Measurements from ENCODE around the gene LIMD2. TPM values are rescaled to one million over a fixed set of nuclear protein-coding genes. Genes with fewer than 3 reads are reported as not detected.

Gene LIMD2
- total and polyA plus RNA-seq, 12 donors = 1.8 to 30.6 (median 3.7) TPM

GRCh38 chr17:63686138-63686685, 13.7 kb downstream of the LIMD2 start:
- DNase-seq = no peak
- Histone ChIP-seq H3K4me3 (no peak overlapping the region), H3K9me3 (no peaks in the 10 kb centered on the region), H3K27me3 (no peaks in the 10 kb centered on the region), H3K4me1 (peaks cover 0 to 25% (median 8%) of the 10 kb centered on the region in 9 donors), H3K27ac (no peak overlapping the region), H3K36me3 (peaks cover 0 to 98% (median 65%) of the 10 kb centered on the region in 9 donors)
- ATAC-seq = peak in 2 of 8 donors; percentile 27 to 32
- no peak for TF ChIP-seq CTCF (IDR thresholded peaks at IDR 0.05)
- intact Hi-C loops (cut with DNase I) = no loop called here
- WGBS, 2 donors = 97 to 99% methylated on average over 3 of the region's 3 CpGs

- intact Hi-C loops (cut with DNase I) = no loop called here
- TF ChIP-seq CTCF (IDR thresholded peaks at IDR 0.05) = no peak
- Histone ChIP-seq H3K27me3 (no peaks in the 10 kb centered on the region), H3K27ac (no peak overlapping the region), H3K4me1 (peaks cover 0 to 29% (median 13%) of the 10 kb centered on the region in 9 donors), H3K36me3 (peaks cover 0 to 98% (median 59%) of the 10 kb centered on the region in 9 donors), H3K4me3 (no peak overlapping the region), H3K9me3 (no peaks in the 10 kb centered on the region)
- 95 to 98% methylated on average over 3 of the region's 3 CpGs for WGBS, 2 donors
- ATAC-seq (no peak), DNase-seq (no peak)
Observed at GRCh38 chr17:63685578-63685977, 14.3 kb downstream of the LIMD2 start.

- DNase-seq = no peak
- H3K36me3 ChIP-seq = peaks cover 0 to 98% (median 53%) of the 10 kb centered on the region in 9 donors
- no peaks in the 10 kb centered on the region for H3K9me3 ChIP-seq
- no peak overlapping the region for H3K4me3 ChIP-seq
- H3K27ac ChIP-seq = no peak overlapping the region
- WGBS, 2 donors = 55 to 58% methylated on average over 2 of the region's 2 CpGs
- intact Hi-C loops (cut with DNase I) = no loop called here
- no peak for TF ChIP-seq CTCF (IDR thresholded peaks at IDR 0.05)
- peaks cover 0 to 29% (median 14%) of the 10 kb centered on the region in 9 donors for H3K4me1 ChIP-seq
- H3K27me3 ChIP-seq = no peaks in the 10 kb centered on the region
- peak in 3 of 8 donors; percentile 32 to 49 (median 34) for ATAC-seq
Observed at GRCh38 chr17:63685041-63685440, 14.9 kb downstream of the LIMD2 start.

- ATAC-seq = no peak
- DNase-seq = no peak
- H3K4me1 ChIP-seq = peaks cover 0 to 33% (median 19%) of the 10 kb centered on the region in 9 donors
- H3K9me3 ChIP-seq = no peaks in the 10 kb centered on the region
- no peaks in the 10 kb centered on the region for H3K27me3 ChIP-seq
- no peak overlapping the region for H3K27ac ChIP-seq
- no peak overlapping the region for H3K4me3 ChIP-seq
- intact Hi-C loops (cut with DNase I) = no loop called here
- peaks cover 0 to 98% (median 37%) of the 10 kb centered on the region in 9 donors for H3K36me3 ChIP-seq
- no peak for TF ChIP-seq CTCF (IDR thresholded peaks at IDR 0.05)
Observed at GRCh38 chr17:63682981-63683380, 16.9 kb downstream of the LIMD2 start.
